SKM-1 treated with dmso at 0.1 percent for 144 hours (cell line): Measurements from ENCODE around the gene TENT5C.

Source experiments
- DNase-seq: peaks from one replicate; lab custom pipeline; 2025; ENCODE audit not compliant: unreplicated experiment; lab: John Stamatoyannopoulos, UW

Gene TENT5C

GRCh38 chr1:117633068-117633345 is 27.2 kb downstream of the TENT5C start:
- no peak for DNase-seq

GRCh38 chr1:117633423-117633822 is 27.6 kb downstream of the TENT5C start:
- DNase-seq = no peak

- DNase-seq = no peak
Observed at GRCh38 chr1:117633936-117634335, 28.1 kb downstream of the TENT5C start.

- no peak for DNase-seq
Observed at GRCh38 chr1:117634631-117635030, 28.8 kb downstream of the TENT5C start.

- no peak for DNase-seq
Observed at GRCh38 chr1:117635805-117636204, 30.0 kb downstream of the TENT5C start.

- DNase-seq = no peak
Observed at GRCh38 chr1:117636637-117637425, 31.0 kb downstream of the TENT5C start.

GRCh38 chr1:117638141-117638540 is 32.3 kb downstream of the TENT5C start:
- no peak for DNase-seq

GRCh38 chr1:117638759-117639158 is 32.9 kb downstream of the TENT5C start:
- no peak for DNase-seq

GRCh38 chr1:117639741-117640140 is 33.9 kb downstream of the TENT5C start:
- DNase-seq = no peak

GRCh38 chr1:117641536-117641935 is 35.7 kb downstream of the TENT5C start:
- no peak for DNase-seq

GRCh38 chr1:117642963-117643362 is 37.1 kb downstream of the TENT5C start:
- DNase-seq = no peak

GRCh38 chr1:117643601-117644000 is 37.8 kb downstream of the TENT5C start:
- no peak for DNase-seq

- no peak for DNase-seq
Observed at GRCh38 chr1:117644696-117645311, 39.0 kb downstream of the TENT5C start.

GRCh38 chr1:117645343-117645742 is 39.5 kb downstream of the TENT5C start:
- DNase-seq = no peak

GRCh38 chr1:117646007-117646811 is 40.4 kb downstream of the TENT5C start:
- no peak for DNase-seq

GRCh38 chr1:117646956-117647355 is 41.1 kb downstream of the TENT5C start:
- no peak for DNase-seq

- DNase-seq = no peak
Observed at GRCh38 chr1:117648015-117648414, 42.2 kb downstream of the TENT5C start.

- no peak for DNase-seq
Observed at GRCh38 chr1:117650840-117651568, 45.2 kb downstream of the TENT5C start.

- DNase-seq = no peak
Observed at GRCh38 chr1:117651616-117652015, 45.8 kb downstream of the TENT5C start.

GRCh38 chr1:117652421-117652820 is 46.6 kb downstream of the TENT5C start:
- DNase-seq = no peak

- DNase-seq = no peak
Observed at GRCh38 chr1:117653195-117653594, 47.3 kb downstream of the TENT5C start.
